Measurements from ENCODE around the gene MBOAT1.

The MBOAT1 gene

GRCh38 chr6:20126789-20127653 lies 85.2 kb downstream of the MBOAT1 start:
- TF ChIP-seq CTCF (conservative IDR thresholded peaks at IDR 0.05; ENCODE audit: low read depth, low read length), result peak; percentile 100
- peak; percentile 70 for DNase-seq (ENCODE audit: low read depth)
- H3K4me3 ChIP-seq (ENCODE audit: low read depth, low read length), result peak overlapping the region; percentile 9

DNA sequence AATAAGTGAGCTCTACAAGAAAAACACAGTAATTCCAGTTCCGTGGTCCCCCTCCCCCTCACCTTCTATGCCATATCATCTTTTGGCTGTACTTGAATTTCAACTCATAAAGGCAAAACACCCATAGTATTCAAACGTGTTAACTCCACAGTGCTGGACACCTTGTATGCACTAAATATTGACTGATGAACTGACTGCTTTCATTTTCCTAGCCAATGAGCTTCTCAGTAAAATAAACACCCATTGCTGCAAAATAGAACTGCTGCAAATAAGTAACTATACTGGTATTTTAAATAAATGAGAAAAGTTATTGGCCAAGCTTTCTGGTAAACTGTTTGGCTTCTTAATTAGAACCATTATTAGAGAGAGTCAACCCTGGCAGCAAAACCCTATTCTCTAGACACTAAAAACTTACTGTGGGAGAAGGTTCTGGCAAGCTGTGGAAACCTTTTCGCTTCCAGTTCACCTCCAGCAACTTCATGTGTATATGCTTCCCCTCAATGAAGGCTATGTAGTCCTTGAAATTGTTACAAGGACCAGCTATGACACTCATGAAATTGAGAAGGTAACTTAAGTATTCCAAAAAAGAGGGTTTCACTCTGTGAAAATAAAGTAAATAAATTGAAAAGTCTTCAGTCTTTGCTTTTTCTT lies 86.0 kb downstream of the MBOAT1 start:
- no peak for DNase-seq (ENCODE audit: low read depth)
- no peak for TF ChIP-seq CTCF (conservative IDR thresholded peaks at IDR 0.05; ENCODE audit: low read depth, low read length)
- no peak overlapping the region for H3K4me3 ChIP-seq (ENCODE audit: low read depth, low read length)

DNA sequence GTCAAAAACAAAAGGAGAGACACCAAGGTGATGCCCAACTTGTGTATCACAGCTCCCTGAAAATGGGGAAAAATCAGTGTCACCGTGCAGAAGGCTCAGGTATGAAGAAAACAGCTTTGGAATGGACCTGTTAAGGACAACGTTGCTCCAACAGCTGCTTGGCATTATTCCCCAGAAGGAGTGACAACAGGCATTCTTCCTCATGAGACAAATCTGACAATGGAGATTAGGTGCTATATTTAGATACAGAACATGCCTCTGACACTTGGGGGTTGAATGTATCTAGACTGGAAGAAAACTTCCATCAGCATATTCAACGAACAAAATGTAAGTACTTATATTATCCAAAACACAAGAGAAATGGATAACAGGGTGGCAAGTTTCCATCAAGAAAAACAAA lies 87.7 kb downstream of the MBOAT1 start:
- TF ChIP-seq CTCF (conservative IDR thresholded peaks at IDR 0.05; ENCODE audit: low read depth, low read length), result no peak
- H3K4me3 ChIP-seq (ENCODE audit: low read depth, low read length), result no peak overlapping the region
- no peak for DNase-seq (ENCODE audit: low read depth)

DNA sequence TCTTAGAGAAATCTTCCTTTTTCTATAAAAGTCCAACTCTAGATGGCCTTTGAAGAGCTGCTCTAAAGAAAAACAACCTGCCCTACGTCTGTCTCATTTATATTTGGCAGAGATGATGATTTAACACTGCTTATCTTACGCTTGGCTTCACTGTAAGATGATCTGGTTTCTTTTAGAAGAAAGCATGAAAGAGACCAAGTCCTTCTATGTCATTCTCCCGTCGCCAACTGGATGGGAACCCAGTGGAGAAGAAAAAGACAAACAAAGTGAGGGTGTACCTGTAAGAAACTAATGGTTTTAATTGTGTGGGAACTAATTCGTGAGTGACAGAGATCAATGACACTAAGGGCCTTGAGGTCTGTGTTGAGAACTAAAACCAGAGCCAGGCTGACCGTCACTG lies 92.8 kb downstream of the MBOAT1 start:
- H3K4me3 ChIP-seq (ENCODE audit: low read depth, low read length), result no peak overlapping the region
- no peak for DNase-seq (ENCODE audit: low read depth)
- no peak for TF ChIP-seq CTCF (conservative IDR thresholded peaks at IDR 0.05; ENCODE audit: low read depth, low read length)

- no peak overlapping the region for H3K4me3 ChIP-seq (ENCODE audit: low read depth, low read length)
- TF ChIP-seq CTCF (conservative IDR thresholded peaks at IDR 0.05; ENCODE audit: low read depth, low read length), result no peak
- no peak for DNase-seq (ENCODE audit: low read depth)
Observed at GRCh38 chr6:20118892-20119291, 93.4 kb downstream of the MBOAT1 start.

DNA sequence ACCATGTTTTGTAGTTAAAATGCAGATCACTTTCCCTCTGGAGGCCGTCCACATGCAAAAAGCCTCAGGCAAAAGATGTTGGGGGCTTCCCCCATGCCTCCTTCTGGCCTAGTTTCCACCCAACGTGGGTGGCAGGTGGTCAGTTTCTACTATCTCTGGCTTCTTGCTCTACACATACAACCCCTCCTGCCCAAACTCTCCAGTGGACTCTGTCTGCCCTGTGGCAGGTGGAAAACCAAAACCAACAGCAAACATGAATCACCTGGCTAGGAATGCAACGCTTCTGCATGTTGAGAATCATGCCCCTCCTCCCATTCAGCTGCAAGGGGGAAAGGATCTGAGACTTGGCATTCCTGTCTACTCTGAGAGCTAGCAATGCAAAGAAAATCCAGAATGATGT lies 94.8 kb downstream of the MBOAT1 start:
- DNase-seq (ENCODE audit: low read depth), result no peak
- no peak overlapping the region for H3K4me3 ChIP-seq (ENCODE audit: low read depth, low read length)
- no peak for TF ChIP-seq CTCF (conservative IDR thresholded peaks at IDR 0.05; ENCODE audit: low read depth, low read length)
